A172 (cell line): ENCODE measurements around the gene NUDT2. TPM values are rescaled to one million over a fixed set of nuclear protein-coding genes. Genes with fewer than 3 reads are reported as not detected.

ENCODE experiments used
- DNase-seq: peaks from one replicate; pipeline ENCODE4 v3.0.0-alpha.2; 2015; ENCODE audit warnings: low spot score
- total RNA-seq: library from RNA; depleted of rRNA; stranded (reverse); fragments of >200 nt; shearing (Covaris generic); gene quantifications from 2 replicates; pipeline ENCODE4 v1.2.3, GENCODE V29; 2014; rRNA removed

NUDT2 gene
- total RNA-seq, 1 experiment from 2014 or later: 52.1 TPM

DNA sequence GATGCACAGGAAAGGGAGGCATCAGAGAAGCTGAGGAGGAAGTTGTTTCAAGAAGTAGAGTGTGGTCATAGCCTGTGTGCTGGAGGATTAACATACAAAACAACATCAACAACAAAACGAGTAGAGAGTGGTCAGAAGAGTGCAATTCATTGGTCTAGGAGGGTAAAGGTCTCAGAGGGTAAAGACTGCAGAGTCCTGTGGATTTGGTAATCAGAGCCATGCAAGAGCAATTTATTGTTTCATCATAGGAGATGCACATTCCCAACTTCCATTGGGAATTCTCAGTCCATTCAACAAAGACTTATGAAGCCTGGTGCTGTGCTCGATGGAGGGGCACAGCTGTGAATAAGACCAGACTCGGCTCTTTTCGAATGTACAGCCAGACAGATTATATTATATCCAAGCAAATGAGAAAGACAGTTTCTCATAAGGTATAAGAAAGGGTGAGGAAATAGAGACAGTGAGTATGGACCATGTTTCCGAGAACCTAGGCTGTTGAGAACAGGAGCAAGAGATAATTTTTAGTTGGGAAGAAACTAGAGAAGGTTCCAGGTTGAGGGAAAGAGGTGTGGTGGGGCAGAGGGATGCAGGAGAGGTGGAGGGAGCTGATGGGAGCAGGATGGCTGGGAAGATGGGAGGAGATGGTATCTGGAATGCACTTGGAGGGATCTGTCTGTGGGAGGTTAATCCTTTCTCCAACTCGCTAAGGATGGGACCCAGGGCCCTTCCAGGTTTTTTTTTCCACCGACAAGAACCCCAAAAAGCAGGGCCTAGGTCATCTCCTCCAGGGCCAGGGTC is 55.2 kb downstream of the NUDT2 start:
- DNase-seq: no peak

- no peak for DNase-seq
Measured at GRCh38 chr9:34385561-34386230, 56.3 kb downstream of the NUDT2 start.

GRCh38 chr9:34386656-34387055 is 57.3 kb downstream of the NUDT2 start:
- DNase-seq: no peak

- no peak for DNase-seq
Measured at GRCh38 chr9:34387239-34387638, 57.9 kb downstream of the NUDT2 start.

DNA sequence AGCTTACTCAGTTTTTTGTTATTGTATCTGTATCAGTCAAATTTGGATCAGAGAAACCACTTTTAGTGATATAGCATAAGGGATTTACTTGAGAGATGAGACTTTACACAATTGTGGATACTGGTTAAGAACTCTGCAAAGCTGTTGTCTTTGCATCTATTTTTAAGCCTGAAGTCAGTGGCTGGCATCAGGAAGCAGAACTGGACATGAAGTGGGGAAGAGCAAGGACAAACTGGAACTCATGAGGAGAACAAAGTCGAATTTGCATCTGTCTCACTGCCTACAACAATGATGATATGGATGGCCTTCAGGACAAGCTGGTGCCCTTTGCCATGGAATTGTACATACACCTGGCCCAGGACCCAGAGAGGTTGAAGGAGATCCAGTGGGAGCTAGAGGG is 63.1 kb downstream of the NUDT2 start:
- no peak for DNase-seq

Other genes with a start within 250 kb of the NUDT2 start
- 18.4 and 23.0 TPM in 2 replicates for gene DCAF12, start 202.9 kb upstream of the NUDT2 start, total RNA-seq
- 40.0 and 46.1 TPM in 2 replicates for gene UBAP1, start 150.5 kb upstream of the NUDT2 start, total RNA-seq
- gene KIF24, start 301 bp upstream of the NUDT2 start, total RNA-seq: 9.0 and 11.5 TPM in 2 replicates
- gene MYORG, start 47.3 kb downstream of the NUDT2 start, total RNA-seq: 3.5 and 4.6 TPM in 2 replicates
- 11.1 and 11.6 TPM in 2 replicates for gene FAM219A, start 129.0 kb downstream of the NUDT2 start, total RNA-seq
- gene DNAI1, start 129.2 kb downstream of the NUDT2 start, total RNA-seq: not detected in 2 replicates
- gene ENHO, start 193.4 kb downstream of the NUDT2 start, total RNA-seq: 0.43 and 1.1 TPM in 2 replicates